Sigmoid colon (tissue), 4 donors: ENCODE measurements around the gene TOP2A.

ENCODE experiments used
- POLR2A ChIP-seq, 2 donors: fragments of 450-650 bp; IDR thresholded peaks; one replicate each; pipeline ENCODE4 v1.6.1; 2016; ENCODE audit warnings: antibody characterized with exemption in 2 of 2, mild to moderate bottlenecking in 2 of 2, moderate library complexity in 2 of 2
- POLR2AphosphoS5 ChIP-seq, 4 donors: sonication (generic); formaldehyde crosslinking; IDR thresholded peaks; one replicate each; pipeline ENCODE4 v1.6.1; 2017; ENCODE audit warnings: antibody characterized with exemption in 4 of 4
- TF ChIP-seq, protein P1 (sequence below), 4 experiments: fragments of 450-650 bp in 3 of 4; fragments of 200-600 bp in 1 of 4; IDR thresholded peaks; one replicate each; pipeline ENCODE4 v1.5.1; 2016 to 2019; ENCODE audit warnings: antibody characterized with exemption in 4 of 4, mild to moderate bottlenecking in 3 of 4, moderate library complexity in 2 of 4

- TF ChIP-seq, protein P1, sequence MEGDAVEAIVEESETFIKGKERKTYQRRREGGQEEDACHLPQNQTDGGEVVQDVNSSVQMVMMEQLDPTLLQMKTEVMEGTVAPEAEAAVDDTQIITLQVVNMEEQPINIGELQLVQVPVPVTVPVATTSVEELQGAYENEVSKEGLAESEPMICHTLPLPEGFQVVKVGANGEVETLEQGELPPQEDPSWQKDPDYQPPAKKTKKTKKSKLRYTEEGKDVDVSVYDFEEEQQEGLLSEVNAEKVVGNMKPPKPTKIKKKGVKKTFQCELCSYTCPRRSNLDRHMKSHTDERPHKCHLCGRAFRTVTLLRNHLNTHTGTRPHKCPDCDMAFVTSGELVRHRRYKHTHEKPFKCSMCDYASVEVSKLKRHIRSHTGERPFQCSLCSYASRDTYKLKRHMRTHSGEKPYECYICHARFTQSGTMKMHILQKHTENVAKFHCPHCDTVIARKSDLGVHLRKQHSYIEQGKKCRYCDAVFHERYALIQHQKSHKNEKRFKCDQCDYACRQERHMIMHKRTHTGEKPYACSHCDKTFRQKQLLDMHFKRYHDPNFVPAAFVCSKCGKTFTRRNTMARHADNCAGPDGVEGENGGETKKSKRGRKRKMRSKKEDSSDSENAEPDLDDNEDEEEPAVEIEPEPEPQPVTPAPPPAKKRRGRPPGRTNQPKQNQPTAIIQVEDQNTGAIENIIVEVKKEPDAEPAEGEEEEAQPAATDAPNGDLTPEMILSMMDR (IDR thresholded peaks at IDR 0.05) = no peak
- TF ChIP-seq POLR2AphosphoS5 (IDR thresholded peaks at IDR 0.05) (no peak), POLR2A (IDR thresholded peaks at IDR 0.05) (no peak)
Measured at GRCh38 chr17:40360091-40360490, 57.6 kb downstream of the TOP2A start.
